ENCODE measurements around the gene DDX25.
"Not testable (repeated sequence)": the region's sequence is repeated elsewhere in the genome, so short reads cannot be mapped to it uniquely, and the experiment has no call there.

The DDX25 gene

DNA sequence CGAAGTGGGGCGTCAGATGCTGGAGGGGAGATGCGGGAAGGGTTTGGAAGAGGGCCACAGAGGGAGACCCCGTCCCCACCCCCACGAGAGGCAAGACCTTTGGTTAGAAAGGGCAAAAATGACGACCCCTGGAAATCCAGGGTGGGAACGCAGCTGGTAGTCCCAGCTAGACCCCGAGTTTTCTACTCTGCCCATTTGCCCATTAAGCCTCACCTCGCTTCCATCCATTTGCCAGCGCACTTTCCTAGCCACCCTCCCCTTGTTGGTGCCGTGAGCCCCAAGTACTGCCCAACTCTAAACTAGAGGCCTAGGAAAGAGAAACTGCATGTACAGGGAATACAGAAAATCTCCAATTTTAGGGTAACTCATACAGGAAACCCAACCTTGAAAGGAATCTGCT lies 370 bp downstream of the DDX25 start:
- DNase-seq (ENCODE audit: low spot score): no peak

DNA sequence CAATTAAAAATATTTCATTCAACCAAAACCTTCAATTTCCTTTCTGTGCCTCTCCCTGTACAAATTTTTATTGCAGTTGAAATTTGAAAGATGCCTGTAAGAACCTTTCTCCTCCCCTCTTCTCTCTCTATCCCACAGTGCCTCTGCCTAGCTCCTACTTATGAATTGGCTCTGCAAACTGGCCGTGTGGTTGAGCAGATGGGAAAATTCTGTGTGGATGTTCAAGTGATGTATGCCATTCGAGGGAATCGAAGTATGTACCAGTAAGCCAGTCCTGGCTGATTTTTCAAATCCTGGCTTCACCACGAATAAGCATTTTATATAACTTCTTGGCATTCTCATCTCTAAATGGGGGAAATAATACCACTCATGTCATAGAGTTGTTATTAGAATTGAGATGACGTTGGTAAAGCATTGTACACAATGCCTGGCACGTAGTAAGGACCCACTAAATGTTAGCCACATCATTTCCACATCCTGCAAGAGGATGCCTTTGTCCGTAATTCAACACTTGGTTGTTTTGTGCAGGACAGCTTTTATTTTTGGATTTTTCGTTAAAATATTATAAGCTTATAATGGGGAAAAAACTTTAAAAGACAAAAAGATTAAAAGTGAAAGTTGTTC lies 6.0 kb downstream of the DDX25 start:
- no peak for DNase-seq (ENCODE audit: low spot score)

DNA sequence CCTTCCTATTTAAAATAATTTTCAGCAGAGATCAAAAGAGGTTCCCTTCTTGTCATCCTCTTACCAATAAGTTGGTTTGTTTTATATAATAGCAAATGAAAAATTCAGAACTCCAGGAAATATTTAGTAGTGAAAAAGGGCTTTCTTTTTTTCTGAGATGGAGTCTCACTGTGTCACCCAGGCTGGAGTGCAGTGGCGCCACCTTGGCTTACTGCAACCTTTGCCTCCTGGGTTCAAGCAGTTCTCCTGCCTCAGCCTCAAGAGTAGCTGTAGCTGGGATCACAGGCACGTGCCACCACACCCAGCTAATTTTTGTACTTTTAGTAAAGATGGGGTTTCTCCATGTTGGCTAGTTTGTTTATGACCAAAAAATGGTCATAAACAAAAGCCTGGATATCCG lies 10.3 kb downstream of the DDX25 start:
- DNase-seq (ENCODE audit: low spot score): not testable (repeated sequence)

DNA sequence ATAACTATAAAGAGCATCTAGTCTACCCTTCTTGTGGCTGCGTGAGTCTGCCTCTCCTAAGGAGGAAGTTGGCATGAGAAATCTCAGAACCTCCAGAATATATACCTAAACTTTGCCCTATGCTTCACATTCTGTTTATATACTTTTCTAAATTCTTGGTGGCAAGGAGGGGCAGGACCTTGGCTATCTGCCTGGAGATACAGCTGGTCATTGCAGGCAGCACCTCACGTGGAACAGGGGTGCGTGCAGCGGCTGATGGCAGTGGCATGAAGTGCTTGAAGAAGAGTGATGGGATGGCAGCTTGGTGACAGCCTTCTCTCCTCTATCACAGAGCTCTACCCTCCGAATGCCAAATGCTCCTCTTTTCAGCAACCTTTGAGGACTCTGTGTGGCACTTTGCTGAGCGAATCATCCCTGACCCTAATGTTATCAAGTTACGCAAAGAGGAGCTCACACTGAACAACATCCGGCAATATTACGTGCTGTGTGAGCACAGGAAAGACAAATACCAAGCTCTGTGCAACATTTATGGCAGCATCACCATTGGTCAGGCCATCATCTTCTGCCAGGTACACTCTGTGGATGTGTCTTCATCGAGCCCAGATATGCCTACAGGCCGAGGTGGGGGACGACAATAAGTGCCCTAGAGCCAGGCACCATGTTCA lies 12.5 kb downstream of the DDX25 start:
- no peak for DNase-seq (ENCODE audit: low spot score)

DNA sequence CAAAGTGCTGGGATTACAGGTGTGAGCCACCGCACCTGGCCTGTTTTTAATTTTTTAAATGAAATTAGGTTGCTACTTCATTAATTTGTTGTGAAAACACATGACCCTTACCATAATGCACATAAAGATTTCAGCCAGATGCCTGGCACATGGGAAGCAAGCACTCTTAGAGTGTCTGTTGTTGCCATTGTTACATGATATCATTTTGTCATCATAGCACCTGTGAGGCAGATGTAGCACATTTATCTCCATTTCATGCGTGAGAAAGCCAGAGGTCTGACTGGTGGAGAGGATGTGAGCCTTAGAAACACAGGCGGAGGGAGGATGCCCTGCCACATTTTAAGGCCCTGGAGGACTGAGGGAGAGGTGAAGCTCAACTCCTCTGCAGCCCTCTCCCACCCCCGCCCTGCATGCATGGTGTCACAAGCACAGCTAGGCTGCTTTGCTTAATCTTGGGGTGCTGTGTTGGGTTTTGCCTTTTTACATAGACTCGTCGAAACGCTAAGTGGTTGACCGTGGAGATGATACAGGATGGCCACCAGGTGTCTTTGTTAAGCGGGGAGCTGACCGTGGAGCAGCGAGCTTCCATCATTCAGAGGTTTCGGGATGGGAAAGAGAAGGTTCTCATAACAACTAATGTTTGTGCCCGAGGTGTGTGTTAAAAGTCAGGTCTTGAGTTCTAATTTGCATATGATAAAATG lies 14.0 kb downstream of the DDX25 start:
- DNase-seq (ENCODE audit: low spot score): no peak

DNA sequence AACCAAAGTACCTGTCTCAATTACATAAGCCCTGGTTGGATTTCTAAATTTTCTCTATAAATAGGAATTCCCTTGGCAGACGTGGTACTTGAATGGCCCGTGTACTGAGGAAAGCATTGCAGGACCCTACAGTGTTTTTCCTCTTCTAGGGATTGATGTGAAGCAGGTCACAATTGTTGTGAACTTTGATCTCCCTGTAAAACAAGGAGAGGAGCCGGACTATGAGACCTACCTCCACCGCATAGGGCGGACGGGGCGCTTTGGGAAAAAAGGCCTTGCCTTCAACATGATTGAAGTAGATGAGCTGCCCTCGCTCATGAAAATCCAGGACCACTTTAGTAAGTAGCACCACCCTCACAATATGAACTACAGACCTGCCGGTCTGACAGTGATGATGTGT lies 16.7 kb downstream of the DDX25 start:
- DNase-seq (ENCODE audit: low spot score): no peak

DNA sequence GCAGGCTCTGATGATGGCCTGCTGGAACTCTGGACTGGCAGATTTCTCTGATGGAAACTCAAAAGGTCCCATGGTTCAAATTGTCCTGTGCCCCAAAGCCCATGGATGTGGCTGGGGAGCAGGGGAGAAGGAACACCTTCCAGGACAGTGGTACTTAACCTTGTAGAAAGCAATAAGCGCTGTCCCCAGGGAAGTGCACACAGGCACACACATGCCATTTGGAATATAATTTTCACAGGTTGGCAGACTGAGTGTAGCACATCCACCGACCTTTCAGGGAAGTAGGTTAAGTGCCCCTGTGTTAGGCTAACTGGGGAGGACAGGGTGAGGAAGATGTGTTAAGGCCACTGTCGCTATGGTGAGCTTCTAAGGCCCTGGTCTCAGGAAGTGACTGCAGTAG lies 17.8 kb downstream of the DDX25 start:
- no peak for DNase-seq (ENCODE audit: low spot score)

DNA sequence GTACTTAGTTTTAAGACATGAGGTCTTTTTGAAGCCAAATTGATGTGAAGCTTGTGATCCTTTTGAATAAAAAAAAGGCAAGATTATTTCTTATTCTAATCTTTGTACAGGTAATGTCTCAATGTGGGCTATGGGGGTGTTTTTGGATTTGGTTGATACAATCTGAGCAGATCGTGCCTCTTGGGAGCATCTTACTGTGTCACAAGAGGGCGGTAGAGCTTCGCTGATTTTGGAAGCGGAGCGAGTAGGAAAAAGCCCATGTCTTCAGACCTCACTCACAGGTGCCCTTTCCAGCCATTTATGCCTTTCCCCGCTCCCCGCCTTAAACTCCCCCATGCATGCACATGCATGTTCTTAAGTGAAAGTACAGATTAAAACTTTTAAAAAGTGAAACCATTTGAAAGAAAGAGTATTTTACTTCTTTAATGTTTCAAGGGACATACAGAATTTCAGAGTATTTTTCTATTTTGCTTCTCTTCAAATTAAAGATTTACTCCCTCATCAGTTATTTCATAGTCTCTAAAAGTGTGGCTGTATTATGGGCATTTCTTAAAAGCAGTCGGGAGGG lies 18.8 kb downstream of the DDX25 start:
- peak; percentile 59 for DNase-seq (ENCODE audit: low spot score)

DNA sequence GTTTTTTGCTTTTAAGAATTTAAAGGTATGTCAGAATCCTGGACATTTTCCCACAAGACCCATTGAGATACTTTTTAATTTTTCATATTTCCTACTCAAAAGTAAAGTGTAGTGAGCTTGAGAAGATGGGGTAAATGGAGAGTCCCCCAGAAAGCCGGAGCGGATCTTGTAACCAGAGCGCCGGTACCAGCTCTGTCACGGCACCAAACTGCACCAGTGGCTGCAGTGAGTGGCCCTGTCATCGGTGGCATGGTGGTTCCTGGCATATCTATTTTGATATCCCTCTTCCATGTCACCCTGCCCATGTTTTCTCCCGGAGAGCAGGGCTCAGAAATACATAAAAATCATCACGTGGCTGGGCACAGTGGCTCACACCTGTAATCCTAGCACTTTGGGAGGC lies 19.3 kb downstream of the DDX25 start:
- DNase-seq (ENCODE audit: low spot score): no peak

DNA sequence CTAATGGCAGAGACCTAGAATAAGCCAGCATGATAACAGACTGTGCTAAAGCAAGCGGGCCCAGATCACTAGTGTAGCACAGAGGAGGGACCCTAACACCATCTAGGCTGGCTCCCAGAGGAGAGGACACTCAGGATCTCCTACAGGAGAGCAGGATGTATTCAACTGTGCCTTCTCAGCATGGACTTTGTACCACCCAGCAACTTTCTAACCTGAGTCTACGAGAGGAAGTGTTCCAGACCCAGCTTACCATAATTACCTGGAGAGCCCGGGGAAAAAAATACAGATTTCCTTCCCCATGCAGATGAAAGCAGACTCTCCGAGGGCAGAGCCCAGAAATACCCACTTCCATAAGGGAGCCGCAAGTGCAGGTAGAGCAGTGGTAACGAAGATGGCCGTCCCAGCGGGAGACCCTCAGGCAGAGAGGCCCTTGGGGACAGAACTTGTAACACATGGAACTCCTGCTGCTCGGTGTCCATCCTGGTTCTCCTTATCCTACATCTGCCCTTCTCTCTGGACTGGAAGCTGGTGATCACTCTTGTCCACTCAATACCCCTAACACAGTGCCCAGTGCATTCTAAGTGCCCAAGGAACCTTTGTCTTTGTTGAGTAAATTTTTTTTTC lies 20.2 kb downstream of the DDX25 start:
- DNase-seq (ENCODE audit: low spot score): no peak

DNA sequence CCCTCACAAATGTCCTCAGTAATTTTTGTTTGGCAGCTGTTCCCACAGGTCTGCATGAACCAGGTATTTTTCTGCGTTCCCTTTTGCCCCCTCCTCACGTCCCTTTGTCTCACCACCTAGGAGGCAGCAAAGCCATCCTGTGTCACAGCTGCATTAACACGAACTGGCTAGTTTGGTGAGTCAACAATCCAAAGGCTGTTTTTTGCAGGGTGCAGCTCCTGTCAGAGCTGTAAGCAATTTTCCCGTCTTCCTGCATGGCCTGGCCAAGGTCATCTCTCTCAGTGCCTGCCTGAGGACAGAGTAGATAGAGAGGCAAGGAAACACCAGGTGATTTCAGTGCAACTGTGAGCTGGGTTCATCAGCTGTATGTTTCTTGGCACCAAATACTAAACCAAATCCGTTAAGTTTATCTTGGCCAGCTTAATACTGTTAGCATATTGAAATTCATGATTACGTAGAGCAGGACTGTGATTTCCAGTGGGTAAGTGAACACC lies 21.0 kb downstream of the DDX25 start:
- DNase-seq (ENCODE audit: low spot score): no peak

DNA sequence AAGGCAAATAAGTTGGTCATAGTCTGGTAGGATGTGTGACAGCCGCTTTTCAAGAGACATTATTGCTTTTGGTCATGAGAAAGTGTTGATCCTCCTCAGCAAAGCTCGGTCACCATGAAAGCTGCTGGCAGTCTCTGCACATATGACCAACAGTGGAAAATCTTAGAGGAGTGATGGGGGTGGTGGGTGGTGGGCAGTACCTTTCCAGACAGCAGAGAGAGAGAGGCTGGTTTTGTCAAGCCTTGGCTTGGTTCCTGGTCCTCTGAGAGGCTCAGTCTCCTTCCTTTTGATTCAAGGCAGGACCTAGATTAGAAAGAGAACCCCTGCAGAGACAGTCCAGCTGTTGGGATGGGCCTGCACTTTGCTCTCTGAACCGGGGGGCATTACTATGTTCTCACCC lies 21.5 kb downstream of the DDX25 start:
- no peak for DNase-seq (ENCODE audit: low spot score)

DNA sequence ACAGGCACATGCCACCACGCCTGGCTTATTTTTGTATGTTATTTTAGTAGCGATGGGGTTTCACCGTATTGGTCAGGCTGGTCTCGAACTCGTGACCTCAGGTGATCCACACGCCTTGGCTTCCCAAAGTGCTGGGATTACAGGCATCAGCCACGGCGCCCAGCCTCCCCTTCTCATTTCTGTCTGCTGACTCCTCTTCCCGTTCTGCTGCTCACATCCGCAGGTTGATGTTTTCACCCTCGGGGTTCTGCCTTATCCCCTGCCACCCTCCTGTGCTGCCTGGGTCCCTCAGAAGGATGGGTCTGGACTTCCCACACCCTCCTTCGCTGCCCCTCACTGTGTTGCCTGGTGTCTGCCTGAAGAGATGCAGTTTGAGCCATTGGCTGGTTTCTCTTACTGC lies 22.4 kb downstream of the DDX25 start:
- DNase-seq (ENCODE audit: low spot score): no peak

DNA sequence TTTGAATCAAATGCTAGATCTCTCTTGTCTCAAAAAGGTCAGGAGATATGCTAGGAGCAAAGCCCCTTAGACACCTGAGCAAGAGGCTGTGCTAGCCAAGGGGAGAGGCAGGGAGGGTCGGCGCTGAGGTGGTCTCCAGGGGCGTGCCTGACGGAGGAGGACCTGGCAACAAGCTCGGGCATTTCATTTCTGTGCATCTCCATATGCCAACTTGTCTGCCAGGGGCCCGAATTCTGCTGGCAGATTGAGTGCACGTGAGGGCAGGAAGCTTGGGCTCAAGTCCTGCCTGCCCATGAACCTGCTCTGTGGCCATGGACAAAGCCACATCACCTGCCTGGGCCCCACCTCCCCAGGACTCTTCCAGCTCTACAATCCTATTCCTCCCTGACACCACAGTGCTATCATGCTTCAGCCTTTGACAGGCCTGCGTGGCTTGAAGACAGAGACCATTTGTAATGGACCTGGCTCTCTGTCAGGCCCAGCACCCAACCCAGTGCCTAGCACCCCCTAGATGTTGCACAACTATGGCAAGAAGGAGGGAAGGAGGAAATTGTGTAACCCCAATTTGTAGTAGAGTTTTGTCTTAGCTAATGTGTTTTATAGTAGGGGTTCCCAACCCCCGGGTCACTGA lies 25.3 kb downstream of the DDX25 start:
- no peak for DNase-seq (ENCODE audit: low spot score)

DNA sequence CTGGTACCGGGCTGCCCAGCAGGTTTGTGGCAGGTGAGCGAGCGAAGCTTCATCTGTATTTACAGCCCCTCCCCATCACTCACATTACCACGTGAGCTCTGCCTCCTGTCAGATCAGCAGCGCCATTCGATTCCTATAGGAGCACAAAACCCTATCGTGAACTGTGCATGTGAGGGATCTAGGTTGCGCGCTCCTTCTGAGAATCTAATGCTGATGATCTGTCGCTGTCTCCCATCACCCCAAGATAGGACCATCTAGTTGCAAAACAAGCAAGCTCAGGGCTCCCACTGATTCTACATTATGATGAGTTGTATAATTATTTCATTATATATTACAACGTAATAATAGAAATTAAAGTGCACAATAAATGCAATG lies 25.8 kb downstream of the DDX25 start:
- DNase-seq (ENCODE audit: low spot score): no peak

DNA sequence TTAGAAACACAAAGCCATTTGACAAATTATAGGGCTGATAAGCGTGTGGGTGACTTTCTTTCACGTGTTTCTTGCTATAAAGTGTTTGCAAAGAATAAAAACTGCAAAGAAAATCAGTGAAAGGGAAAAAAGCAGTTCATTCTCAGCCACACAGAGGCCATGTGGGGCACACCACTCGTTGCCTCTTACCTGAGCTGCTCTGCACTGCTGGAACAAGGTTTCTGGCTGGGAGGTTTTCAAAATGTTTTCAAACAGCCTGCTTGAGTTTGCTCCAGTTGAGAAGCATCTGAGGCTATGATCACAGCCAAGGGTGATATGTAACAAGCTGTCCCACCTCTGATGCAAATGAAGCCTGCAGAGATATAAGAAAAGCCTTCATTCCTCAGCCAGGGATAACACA lies 26.8 kb downstream of the DDX25 start:
- DNase-seq (ENCODE audit: low spot score): no peak

DNA sequence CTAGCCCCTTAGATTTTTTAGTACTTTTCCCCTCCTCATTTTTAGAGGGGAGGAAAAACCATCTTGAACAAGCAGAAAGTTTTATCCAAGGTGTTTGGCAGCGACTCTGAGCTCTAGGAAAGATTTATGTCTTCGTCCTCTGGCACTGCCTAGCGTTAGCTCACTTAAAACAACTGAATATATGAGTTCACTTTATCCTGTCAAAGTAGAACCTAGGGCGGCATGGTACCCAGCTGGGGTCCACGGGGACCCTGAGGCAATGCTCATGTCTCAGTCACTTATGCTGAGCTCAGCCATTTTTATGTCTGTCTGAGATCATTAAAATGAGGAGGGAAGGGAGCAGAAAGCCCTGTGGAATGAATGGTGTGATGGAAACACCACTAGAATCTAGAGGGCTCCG lies 27.4 kb downstream of the DDX25 start:
- no peak for DNase-seq (ENCODE audit: low spot score)

DNA sequence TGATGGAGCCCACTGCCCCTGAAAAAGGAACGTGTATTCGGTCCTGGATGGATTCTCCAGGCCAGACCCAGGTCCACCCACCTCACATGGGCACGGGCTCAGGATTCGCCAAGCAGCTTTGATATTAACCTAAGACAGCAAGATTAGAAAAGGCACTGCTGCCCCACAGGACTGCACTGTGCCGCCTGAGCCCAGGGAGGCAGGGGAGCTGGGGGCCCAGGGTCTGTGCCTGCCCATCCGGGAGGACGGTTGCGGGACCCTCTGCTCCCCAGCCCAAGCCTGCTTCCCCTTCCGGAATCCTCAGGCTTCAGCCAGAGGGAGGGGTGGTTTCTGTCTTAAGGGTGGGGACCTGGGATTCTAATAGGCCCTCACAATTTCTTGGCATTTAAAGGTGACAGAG lies 28.0 kb downstream of the DDX25 start:
- no peak for DNase-seq (ENCODE audit: low spot score)

DNA sequence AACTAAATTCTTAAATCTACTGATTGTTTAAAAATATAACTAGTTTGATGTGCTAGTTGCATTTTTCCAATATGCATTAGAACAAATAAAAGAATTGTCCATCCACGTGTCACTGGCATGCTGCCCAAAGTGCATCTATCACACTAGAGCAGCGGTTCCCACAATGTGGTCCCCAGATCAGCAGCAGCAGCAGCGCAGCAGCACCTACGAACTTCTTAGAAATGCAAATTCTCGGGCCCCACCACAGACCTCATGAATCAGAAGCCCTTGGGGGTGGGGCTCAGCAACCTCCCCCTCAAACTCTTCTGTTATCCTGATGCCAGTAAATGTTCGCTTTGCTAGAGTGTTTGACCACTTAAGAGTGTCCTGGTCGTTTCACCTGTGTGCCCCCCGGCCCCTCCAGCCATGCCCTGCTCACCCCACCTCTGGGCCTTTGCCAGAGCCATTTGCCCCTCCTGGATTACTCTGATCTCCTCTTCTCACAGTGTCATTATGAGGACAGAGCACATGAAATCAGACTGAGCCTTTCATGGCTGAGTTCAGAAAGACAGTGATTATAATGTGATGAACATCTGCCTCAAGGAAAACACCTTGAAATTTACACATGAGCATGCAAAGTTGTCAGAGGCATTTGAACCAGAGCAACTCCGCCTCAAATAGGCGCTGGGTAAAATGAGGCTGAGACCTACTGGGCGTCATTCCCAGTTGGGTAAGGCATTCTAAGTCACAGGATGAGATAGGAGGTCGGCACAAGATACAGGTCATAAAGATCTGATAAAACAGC lies 28.9 kb downstream of the DDX25 start:
- DNase-seq (ENCODE audit: low spot score): no peak

DNA sequence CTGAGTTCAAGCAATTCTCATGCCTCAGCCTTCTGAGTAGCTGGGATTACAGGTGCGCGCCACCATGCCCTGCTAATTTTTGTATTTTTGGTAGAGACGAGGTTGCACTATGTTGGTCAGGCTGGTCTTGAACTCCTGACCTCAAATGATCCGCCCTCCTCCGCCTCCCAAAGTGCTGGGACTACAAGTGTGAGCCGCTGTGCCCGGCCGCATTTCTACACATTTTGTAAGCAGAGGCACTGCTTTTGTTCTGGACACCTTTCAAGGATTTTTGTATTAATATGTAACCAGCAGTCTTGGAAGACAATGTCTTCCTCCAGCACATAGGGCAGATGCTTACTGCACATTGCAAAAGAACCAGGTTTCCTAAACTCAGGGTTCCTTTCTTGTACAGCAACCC lies 30.2 kb downstream of the DDX25 start:
- DNase-seq (ENCODE audit: low spot score): no peak

DNA sequence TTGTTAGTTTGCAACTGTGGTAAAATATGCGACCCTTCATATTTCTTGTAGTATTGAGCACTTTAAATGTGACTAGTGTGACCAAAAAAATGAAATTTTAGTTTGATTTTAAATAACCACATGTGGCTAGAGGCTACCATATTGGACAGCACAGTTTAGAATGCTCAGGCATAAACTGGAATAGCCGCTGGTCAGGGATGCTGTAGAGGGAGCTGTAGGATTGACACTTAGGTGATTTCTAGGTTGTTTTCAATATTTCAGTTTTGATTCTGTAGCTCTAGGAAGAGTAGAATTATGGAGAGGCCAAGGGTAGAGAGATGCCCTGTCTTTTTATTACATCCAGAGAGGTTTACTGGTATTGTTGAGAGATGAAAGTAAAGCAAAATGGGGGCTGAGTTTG lies 30.7 kb downstream of the DDX25 start:
- DNase-seq (ENCODE audit: low spot score): no peak
